OCI-LY3 (cell line): ENCODE measurements around the gene WDR90.

Source experiments
- CTCF ChIP-seq: fragments of 200-600, 300-600 bp; sonication (generic); IDR thresholded peaks from 2 replicates; pipeline ENCODE4 v1.5.1; 2014; ENCODE audit warnings: antibody characterized with exemption, low read length, low read depth
- EZH2phosphoT487 ChIP-seq: fragments of 200-600 bp; shearing (Covaris generic); IDR thresholded peaks from 2 replicates; pipeline ENCODE4 v1.6.1; 2018; ENCODE audit warnings: antibody characterized with exemption, mixed run types, low read depth

- no peak for TF ChIP-seq CTCF
- TF ChIP-seq EZH2phosphoT487: no peak
These were observed 51.8 kb downstream of the WDR90 start for GRCh38 chr16:700684-701584.
